K562 (cell line): ENCODE data around the gene PRDX6. TPM values are rescaled to one million over a fixed set of nuclear protein-coding genes. Genes with fewer than 3 reads are reported as not detected.
A peak's percentile ranks its signal among the peaks of the same experiment; 100 is the strongest.

ENCODE experiments used
- CREB3 ChIP-seq: fragments of 450-650 bp; conservative IDR thresholded peaks from 2 replicates; pipeline ENCODE4 v1.6.1; 2016; ENCODE audit warnings: missing genetic modification characterization, low read depth, mild to moderate bottlenecking, missing compliant biosample characterization, moderate library complexity
- IRF2 ChIP-seq: sonication (generic); formaldehyde crosslinking; IDR thresholded peaks from 2 replicates; pipeline ENCODE4 v1.8.1; 2022; ENCODE audit warnings: mild to moderate bottlenecking, missing genetic modification reagents
- NRF1 ChIP-seq, 2 experiments: fragments of 450-650 bp; IDR thresholded peaks in 1 of 2; conservative IDR thresholded peaks in 1 of 2; 2 replicates each; pipeline ENCODE4 v1.6.1; 2014; ENCODE audit warnings: mild to moderate bottlenecking in 2 of 2
- RBM39 ChIP-seq: fragments of 200-400 bp; formaldehyde crosslinking; optimal IDR thresholded peaks from 2 replicates; pipeline ENCODE3; 2018; ENCODE audit warnings: low read depth, low read length
- SP2 ChIP-seq: IDR thresholded peaks from 2 replicates; pipeline ENCODE4 v1.6.1; 2011; ENCODE audit warnings: mild to moderate bottlenecking, low read depth, low read length, moderate library complexity; ENCODE audit not compliant: poor library complexity, severe bottlenecking; ENCODE audit errors: extremely low read depth
- SRSF9 ChIP-seq: fragments of 200-400 bp; formaldehyde crosslinking; IDR thresholded peaks from 2 replicates; pipeline ENCODE4 v1.6.1; 2017; ENCODE audit warnings: low read depth, low read length, borderline replicate concordance
- ZNF41 ChIP-seq: fragments of 250-450 bp; sonication (Bioruptor Pico); conservative IDR thresholded peaks from 2 replicates; pipeline ENCODE4 v1.4.0; 2020; ENCODE audit warnings: mild to moderate bottlenecking
- ZNF436 ChIP-seq: fragments of 250-450, 450-650 bp; sonication (Bioruptor Pico); formaldehyde crosslinking; IDR thresholded peaks from 2 replicates; pipeline ENCODE4 v1.7.0; 2020; ENCODE audit warnings: mild to moderate bottlenecking
- polyA plus RNA-seq, 8 experiments: library from polyadenylated mRNA; depleted of rRNA in 4 of 8; stranded (reverse) in 5 of 8; unstranded in 3 of 8; fragments of >200 nt; fragmentation: Nextera tagmentation in 2 of 8; fragmentation: Illumina TruSeq in 1 of 8; extraction: Ambion mirVana in 2 of 8; extraction: Trizol in 1 of 8; gene quantifications; 2 replicates each; pipeline versions ENCODE4 v1.2.1 to v1.2.3, GENCODE V29; 2011 to 2014; ENCODE audit warnings: inconsistent platforms in 1 of 8, missing spikeins in 1 of 8
- total RNA-seq, 7 experiments: library from RNA; depleted of rRNA in 6 of 7; stranded (reverse); fragments of >200 nt in 6 of 7; fragmentation: Illumina TruSeq in 2 of 7; extraction: Trizol in 2 of 7; gene quantifications; 2 replicates each; pipeline versions ENCODE4 v1.2.1 to v1.2.3, GENCODE V29; 2011 to 2021; ENCODE audit warnings: low replicate concordance in 1 of 7
- TF ChIP-seq, protein P1 (sequence below), 2 experiments: fragments of 450-650 bp; IDR thresholded peaks; 2 replicates each; pipeline ENCODE4 v1.6.1; 2018; ENCODE audit warnings: mild to moderate bottlenecking in 2 of 2, low read depth in 1 of 2; ENCODE audit not compliant: partially characterized antibody in 2 of 2
- TF ChIP-seq, protein P2 (sequence below): fragments of 250-450 bp; sonication (Bioruptor Pico); IDR thresholded peaks from 2 replicates; pipeline ENCODE4 v1.8.0; 2022; ENCODE audit warnings: moderate library complexity, mild to moderate bottlenecking, inconsistent platforms
- TF ChIP-seq, protein P3 (sequence below), 2 experiments: fragments of 150-350 bp in 1 of 2; IDR thresholded peaks; 2 replicates each; pipeline ENCODE4 v1.6.1; 2012 to 2016; ENCODE audit warnings: low read depth in 2 of 2, low read length in 2 of 2, mild to moderate bottlenecking in 1 of 2, moderate library complexity in 1 of 2

The PRDX6 gene
- total and polyA plus RNA-seq, 9 of the 15 experiments (the other 6 are each of a cell fraction or from before 2014, with no cell fraction given) = 277 to 1,082 (median 610) TPM

DNA sequence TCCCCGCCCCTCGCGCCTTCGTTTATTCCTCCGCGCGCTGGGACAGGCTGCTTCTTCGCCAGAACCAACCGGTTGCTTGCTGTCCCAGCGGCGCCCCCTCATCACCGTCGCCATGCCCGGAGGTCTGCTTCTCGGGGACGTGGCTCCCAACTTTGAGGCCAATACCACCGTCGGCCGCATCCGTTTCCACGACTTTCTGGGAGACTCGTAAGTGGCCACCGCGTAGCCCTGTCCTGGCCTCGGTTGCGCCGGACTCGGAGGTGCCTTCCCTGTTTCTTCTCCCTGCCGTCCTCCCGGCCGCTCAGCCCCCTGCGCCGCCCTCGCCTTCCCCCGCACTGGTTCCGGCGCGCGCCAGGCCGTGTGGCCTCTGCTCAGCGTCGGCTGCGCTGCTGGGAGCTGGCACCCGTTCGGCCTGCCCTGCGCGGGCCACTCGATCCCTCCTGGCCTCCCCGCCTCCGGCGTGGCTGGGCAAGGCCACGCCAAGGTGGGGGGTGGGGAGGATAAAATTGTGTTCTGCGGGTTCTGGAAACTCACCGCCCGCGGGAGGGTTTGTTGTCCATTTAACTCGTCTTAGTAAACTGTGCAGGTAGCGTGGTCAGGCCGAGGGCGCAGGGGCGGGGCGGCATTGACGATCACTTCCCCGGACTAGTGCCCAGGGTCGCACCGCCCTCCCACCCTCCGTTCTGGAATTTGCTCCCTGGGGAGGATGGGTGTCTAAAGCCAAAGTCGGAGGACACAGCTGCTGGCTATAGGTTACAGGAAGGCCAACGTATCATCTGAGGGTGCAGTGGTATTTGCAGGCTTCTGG is at the start of gene PRDX6 (continued):
- TF ChIP-seq, protein P1, sequence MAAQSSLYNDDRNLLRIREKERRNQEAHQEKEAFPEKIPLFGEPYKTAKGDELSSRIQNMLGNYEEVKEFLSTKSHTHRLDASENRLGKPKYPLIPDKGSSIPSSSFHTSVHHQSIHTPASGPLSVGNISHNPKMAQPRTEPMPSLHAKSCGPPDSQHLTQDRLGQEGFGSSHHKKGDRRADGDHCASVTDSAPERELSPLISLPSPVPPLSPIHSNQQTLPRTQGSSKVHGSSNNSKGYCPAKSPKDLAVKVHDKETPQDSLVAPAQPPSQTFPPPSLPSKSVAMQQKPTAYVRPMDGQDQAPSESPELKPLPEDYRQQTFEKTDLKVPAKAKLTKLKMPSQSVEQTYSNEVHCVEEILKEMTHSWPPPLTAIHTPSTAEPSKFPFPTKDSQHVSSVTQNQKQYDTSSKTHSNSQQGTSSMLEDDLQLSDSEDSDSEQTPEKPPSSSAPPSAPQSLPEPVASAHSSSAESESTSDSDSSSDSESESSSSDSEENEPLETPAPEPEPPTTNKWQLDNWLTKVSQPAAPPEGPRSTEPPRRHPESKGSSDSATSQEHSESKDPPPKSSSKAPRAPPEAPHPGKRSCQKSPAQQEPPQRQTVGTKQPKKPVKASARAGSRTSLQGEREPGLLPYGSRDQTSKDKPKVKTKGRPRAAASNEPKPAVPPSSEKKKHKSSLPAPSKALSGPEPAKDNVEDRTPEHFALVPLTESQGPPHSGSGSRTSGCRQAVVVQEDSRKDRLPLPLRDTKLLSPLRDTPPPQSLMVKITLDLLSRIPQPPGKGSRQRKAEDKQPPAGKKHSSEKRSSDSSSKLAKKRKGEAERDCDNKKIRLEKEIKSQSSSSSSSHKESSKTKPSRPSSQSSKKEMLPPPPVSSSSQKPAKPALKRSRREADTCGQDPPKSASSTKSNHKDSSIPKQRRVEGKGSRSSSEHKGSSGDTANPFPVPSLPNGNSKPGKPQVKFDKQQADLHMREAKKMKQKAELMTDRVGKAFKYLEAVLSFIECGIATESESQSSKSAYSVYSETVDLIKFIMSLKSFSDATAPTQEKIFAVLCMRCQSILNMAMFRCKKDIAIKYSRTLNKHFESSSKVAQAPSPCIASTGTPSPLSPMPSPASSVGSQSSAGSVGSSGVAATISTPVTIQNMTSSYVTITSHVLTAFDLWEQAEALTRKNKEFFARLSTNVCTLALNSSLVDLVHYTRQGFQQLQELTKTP (IDR thresholded peaks at IDR 0.05; ENCODE audit: low read depth in 1 of 2, partially characterized antibody in 2 of 2) = peak in 1 of 2 experiments; percentile 24
- TF ChIP-seq, protein P2, sequence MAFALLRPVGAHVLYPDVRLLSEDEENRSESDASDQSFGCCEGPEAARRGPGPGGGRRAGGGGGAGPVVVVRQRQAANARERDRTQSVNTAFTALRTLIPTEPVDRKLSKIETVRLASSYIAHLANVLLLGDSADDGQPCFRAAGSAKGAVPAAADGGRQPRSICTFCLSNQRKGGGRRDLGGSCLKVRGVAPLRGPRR (CRISPR knock-in tag) = no peak
- TF ChIP-seq RBM39 (no peak), SP2 (no peak), ZNF41 (CRISPR knock-in tag) (no peak), SRSF9 (no peak), ZNF436 (CRISPR knock-in tag) (no peak), IRF2 (CRISPR knock-in tag) (no peak), NRF1 (conservative IDR thresholded peaks at IDR 0.05 in 1 of 2, IDR thresholded peaks at IDR 0.05 in 1 of 2) (peak; percentile 48 to 66; a peak in 3 of 4 replicates), CREB3 (tag) (no peak)
- TF ChIP-seq, protein P3, sequence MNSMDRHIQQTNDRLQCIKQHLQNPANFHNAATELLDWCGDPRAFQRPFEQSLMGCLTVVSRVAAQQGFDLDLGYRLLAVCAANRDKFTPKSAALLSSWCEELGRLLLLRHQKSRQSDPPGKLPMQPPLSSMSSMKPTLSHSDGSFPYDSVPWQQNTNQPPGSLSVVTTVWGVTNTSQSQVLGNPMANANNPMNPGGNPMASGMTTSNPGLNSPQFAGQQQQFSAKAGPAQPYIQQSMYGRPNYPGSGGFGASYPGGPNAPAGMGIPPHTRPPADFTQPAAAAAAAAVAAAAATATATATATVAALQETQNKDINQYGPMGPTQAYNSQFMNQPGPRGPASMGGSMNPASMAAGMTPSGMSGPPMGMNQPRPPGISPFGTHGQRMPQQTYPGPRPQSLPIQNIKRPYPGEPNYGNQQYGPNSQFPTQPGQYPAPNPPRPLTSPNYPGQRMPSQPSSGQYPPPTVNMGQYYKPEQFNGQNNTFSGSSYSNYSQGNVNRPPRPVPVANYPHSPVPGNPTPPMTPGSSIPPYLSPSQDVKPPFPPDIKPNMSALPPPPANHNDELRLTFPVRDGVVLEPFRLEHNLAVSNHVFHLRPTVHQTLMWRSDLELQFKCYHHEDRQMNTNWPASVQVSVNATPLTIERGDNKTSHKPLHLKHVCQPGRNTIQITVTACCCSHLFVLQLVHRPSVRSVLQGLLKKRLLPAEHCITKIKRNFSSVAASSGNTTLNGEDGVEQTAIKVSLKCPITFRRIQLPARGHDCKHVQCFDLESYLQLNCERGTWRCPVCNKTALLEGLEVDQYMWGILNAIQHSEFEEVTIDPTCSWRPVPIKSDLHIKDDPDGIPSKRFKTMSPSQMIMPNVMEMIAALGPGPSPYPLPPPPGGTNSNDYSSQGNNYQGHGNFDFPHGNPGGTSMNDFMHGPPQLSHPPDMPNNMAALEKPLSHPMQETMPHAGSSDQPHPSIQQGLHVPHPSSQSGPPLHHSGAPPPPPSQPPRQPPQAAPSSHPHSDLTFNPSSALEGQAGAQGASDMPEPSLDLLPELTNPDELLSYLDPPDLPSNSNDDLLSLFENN (IDR thresholded peaks at IDR 0.05; ENCODE audit: low read depth in 2 of 2, low read length in 2 of 2) = peak in 1 of 2 experiments; percentile 36; a peak in 1 of 4 replicates
